Activated T-cell treated with anti-CD3 and anti-CD28 coated beads for 48 hours (primary cell): ENCODE measurements around the gene ARAP1.

Experiments used
- DNase-seq: peaks from one replicate; pipeline ENCODE4 v3.0.0-alpha.2; 2020; ENCODE audit warnings: low read depth

ARAP1 gene

GRCh38 chr11:72724851-72725723 is 27.1 kb downstream of the ARAP1 start:
- peak; percentile 59 for DNase-seq

GRCh38 chr11:72724021-72724551 is 28.1 kb downstream of the ARAP1 start:
- no peak for DNase-seq

- no peak for DNase-seq
Measured at GRCh38 chr11:72723508-72723907, 28.7 kb downstream of the ARAP1 start.

GRCh38 chr11:72722050-72722748 is 30.0 kb downstream of the ARAP1 start:
- DNase-seq = peak; percentile 74

GRCh38 chr11:72721689-72722049 is 30.5 kb downstream of the ARAP1 start:
- DNase-seq = no peak

- no peak for DNase-seq
Measured at GRCh38 chr11:72721276-72721675, 30.9 kb downstream of the ARAP1 start.

GRCh38 chr11:72720784-72721183 is 31.4 kb downstream of the ARAP1 start:
- DNase-seq = no peak

- no peak for DNase-seq
Measured at GRCh38 chr11:72720047-72720446, 32.2 kb downstream of the ARAP1 start.

GRCh38 chr11:72719551-72719950 is 32.7 kb downstream of the ARAP1 start:
- no peak for DNase-seq

- DNase-seq = no peak
Measured at GRCh38 chr11:72719144-72719543, 33.1 kb downstream of the ARAP1 start.

- DNase-seq = no peak
Measured at GRCh38 chr11:72718101-72718501, 34.1 kb downstream of the ARAP1 start.

- no peak for DNase-seq
Measured at GRCh38 chr11:72716788-72717435, 35.3 kb downstream of the ARAP1 start.

- DNase-seq = no peak
Measured at GRCh38 chr11:72716290-72716689, 35.9 kb downstream of the ARAP1 start.

GRCh38 chr11:72712841-72713240 is 39.4 kb downstream of the ARAP1 start:
- no peak for DNase-seq

GRCh38 chr11:72712168-72712751 is 39.9 kb downstream of the ARAP1 start:
- no peak for DNase-seq

- DNase-seq = no peak
Measured at GRCh38 chr11:72711141-72711540, 41.1 kb downstream of the ARAP1 start.

- DNase-seq = no peak
Measured at GRCh38 chr11:72710278-72710677, 41.9 kb downstream of the ARAP1 start.

GRCh38 chr11:72709478-72710238 is 42.5 kb downstream of the ARAP1 start:
- no peak for DNase-seq

GRCh38 chr11:72707032-72707431 is 45.2 kb downstream of the ARAP1 start:
- no peak for DNase-seq

GRCh38 chr11:72706579-72706978 is 45.6 kb downstream of the ARAP1 start:
- DNase-seq = no peak
